SK-N-SH (cell line): ENCODE results near the gene ACBD6.

Source experiments
- CHD2 ChIP-seq: fragments of 150-350 bp; IDR thresholded peaks from 2 replicates; pipeline ENCODE4 v1.6.1; 2018; ENCODE audit warnings: low read length; ENCODE audit not compliant: partially characterized antibody
- ELF1 ChIP-seq: IDR thresholded peaks from 2 replicates; pipeline ENCODE4 v1.4.0; 2012
- EP300 ChIP-seq, 2 experiments: IDR thresholded peaks; 2 replicates each; pipeline versions ENCODE4 v1.4.0 to v1.6.1; 2012; ENCODE audit warnings: borderline replicate concordance in 1 of 2, low read depth in 1 of 2, low read length in 1 of 2
- FOXJ3 ChIP-seq: sonication (generic); formaldehyde crosslinking; IDR thresholded peaks from 2 replicates; pipeline ENCODE4 v1.5.1; 2020; ENCODE audit warnings: mild to moderate bottlenecking, missing genetic modification reagents
- FOXM1 ChIP-seq: IDR thresholded peaks from 2 replicates; pipeline ENCODE4 v1.4.0; 2012; ENCODE audit warnings: low read depth, mild to moderate bottlenecking
- NRF1 ChIP-seq: IDR thresholded peaks from 2 replicates; pipeline ENCODE4 v1.6.1; 2012; ENCODE audit warnings: low read depth, mild to moderate bottlenecking, low read length
- POLR2AphosphoS5 ChIP-seq: IDR thresholded peaks from 2 replicates; pipeline ENCODE4 v1.6.1; 2012; ENCODE audit warnings: low read depth, low read length
- RAD21 ChIP-seq: IDR thresholded peaks from 2 replicates; pipeline ENCODE4 v1.6.1; 2012; ENCODE audit warnings: mild to moderate bottlenecking, low read length
- TAF1 ChIP-seq: IDR thresholded peaks from 2 replicates; pipeline ENCODE4 v1.6.1; 2012; ENCODE audit warnings: low read depth, mild to moderate bottlenecking, low read length, moderate library complexity, borderline replicate concordance
- YY1 ChIP-seq: IDR thresholded peaks from 2 replicates; pipeline ENCODE4 v1.4.0; 2012; ENCODE audit warnings: low read depth, mild to moderate bottlenecking
- TF ChIP-seq, protein P1 (sequence below): fragments of 200-600 bp; sonication (generic); IDR thresholded peaks from 2 replicates; pipeline ENCODE4 v1.6.1; 2017; ENCODE audit warnings: antibody characterized with exemption, mild to moderate bottlenecking, moderate library complexity
- TF ChIP-seq, protein P2 (sequence below): fragments of 150-350 bp; IDR thresholded peaks from 2 replicates; pipeline ENCODE4 v1.6.1; 2017; ENCODE audit warnings: antibody characterized with exemption, low read length, low read depth, borderline replicate concordance
- TF ChIP-seq, protein P3 (sequence below): IDR thresholded peaks from 2 replicates; pipeline ENCODE4 v1.4.0; 2012; ENCODE audit warnings: low read depth, borderline replicate concordance
- TF ChIP-seq, protein P4 (sequence below): IDR thresholded peaks from 2 replicates; pipeline ENCODE4; 2012

DNA sequence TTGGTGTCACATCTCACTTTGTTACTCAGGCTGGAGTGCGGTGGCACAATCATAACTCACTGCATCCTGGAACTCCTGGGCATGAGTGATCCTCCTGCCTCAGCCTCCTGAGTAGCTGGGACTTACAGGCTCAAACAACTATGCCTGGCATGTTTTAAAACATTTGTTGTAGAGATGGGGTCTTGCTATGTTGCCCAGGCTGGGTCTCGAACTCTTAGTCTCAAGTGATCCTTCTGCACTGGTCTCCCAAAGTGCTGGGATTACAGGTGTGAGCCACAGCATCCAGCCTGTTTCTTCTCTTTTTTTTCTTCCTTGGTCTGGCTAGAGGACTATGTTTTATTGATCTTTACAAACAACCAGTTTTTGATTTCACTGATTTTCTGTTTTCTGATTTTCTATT is 207.7 kb downstream of the ACBD6 start:
- TF ChIP-seq EP300 (IDR thresholded peaks at IDR 0.05; ENCODE audit: borderline replicate concordance in 1 of 2, low read depth in 1 of 2, low read length in 1 of 2) (no peak), FOXJ3 (CRISPR knock-in tag) (no peak), ELF1 (no peak), POLR2AphosphoS5 (no peak), CHD2 (no peak), YY1 (no peak), TAF1 (no peak), NRF1 (no peak), RAD21 (no peak), FOXM1 (no peak)
- TF ChIP-seq, protein P1, sequence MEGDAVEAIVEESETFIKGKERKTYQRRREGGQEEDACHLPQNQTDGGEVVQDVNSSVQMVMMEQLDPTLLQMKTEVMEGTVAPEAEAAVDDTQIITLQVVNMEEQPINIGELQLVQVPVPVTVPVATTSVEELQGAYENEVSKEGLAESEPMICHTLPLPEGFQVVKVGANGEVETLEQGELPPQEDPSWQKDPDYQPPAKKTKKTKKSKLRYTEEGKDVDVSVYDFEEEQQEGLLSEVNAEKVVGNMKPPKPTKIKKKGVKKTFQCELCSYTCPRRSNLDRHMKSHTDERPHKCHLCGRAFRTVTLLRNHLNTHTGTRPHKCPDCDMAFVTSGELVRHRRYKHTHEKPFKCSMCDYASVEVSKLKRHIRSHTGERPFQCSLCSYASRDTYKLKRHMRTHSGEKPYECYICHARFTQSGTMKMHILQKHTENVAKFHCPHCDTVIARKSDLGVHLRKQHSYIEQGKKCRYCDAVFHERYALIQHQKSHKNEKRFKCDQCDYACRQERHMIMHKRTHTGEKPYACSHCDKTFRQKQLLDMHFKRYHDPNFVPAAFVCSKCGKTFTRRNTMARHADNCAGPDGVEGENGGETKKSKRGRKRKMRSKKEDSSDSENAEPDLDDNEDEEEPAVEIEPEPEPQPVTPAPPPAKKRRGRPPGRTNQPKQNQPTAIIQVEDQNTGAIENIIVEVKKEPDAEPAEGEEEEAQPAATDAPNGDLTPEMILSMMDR: no peak
- TF ChIP-seq, protein P2, sequence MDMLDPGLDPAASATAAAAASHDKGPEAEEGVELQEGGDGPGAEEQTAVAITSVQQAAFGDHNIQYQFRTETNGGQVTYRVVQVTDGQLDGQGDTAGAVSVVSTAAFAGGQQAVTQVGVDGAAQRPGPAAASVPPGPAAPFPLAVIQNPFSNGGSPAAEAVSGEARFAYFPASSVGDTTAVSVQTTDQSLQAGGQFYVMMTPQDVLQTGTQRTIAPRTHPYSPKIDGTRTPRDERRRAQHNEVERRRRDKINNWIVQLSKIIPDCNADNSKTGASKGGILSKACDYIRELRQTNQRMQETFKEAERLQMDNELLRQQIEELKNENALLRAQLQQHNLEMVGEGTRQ: no peak
- TF ChIP-seq, protein P3, sequence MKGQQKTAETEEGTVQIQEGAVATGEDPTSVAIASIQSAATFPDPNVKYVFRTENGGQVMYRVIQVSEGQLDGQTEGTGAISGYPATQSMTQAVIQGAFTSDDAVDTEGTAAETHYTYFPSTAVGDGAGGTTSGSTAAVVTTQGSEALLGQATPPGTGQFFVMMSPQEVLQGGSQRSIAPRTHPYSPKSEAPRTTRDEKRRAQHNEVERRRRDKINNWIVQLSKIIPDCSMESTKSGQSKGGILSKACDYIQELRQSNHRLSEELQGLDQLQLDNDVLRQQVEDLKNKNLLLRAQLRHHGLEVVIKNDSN: no peak
- TF ChIP-seq, protein P4, sequence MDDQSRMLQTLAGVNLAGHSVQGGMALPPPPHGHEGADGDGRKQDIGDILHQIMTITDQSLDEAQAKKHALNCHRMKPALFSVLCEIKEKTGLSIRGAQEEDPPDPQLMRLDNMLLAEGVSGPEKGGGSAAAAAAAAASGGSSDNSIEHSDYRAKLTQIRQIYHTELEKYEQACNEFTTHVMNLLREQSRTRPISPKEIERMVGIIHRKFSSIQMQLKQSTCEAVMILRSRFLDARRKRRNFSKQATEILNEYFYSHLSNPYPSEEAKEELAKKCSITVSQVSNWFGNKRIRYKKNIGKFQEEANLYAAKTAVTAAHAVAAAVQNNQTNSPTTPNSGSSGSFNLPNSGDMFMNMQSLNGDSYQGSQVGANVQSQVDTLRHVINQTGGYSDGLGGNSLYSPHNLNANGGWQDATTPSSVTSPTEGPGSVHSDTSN: no peak
